ENCODE results near the gene CLIP4. TPM values are rescaled to one million over a fixed set of nuclear protein-coding genes. Genes with fewer than 3 reads are reported as not detected.

Gene CLIP4
- polyA plus RNA-seq, 1 experiment: 38.8 TPM

- POLR2A ChIA-PET: no interaction called here
- no peak for TF ChIP-seq CTCF (IDR thresholded peaks at IDR 0.05; ENCODE audit: insufficient read depth, low read depth, low read length)
- Histone ChIP-seq H3K27me3 (ENCODE audit: control insufficient read depth, insufficient read depth, low read length) (no peaks in the 10 kb centered on the region), H3K36me3 (ENCODE audit: control insufficient read depth, insufficient read depth, low read length) (peaks cover 14% of the 10 kb centered on the region), H3K4me3 (ENCODE audit: low read depth, low read length) (no peak overlapping the region)
- CTCF ChIA-PET: no interaction called here
- DNase-seq (ENCODE audit: low read depth): no peak
Measured at GRCh38 chr2:29143657-29144056, 28.4 kb downstream of the CLIP4 start.

GRCh38 chr2:29146197-29146596, 31.0 kb downstream of the CLIP4 start:
- POLR2A ChIA-PET: no interaction called here

GRCh38 chr2:29147963-29148362, 32.7 kb downstream of the CLIP4 start:
- TF ChIP-seq CTCF (IDR thresholded peaks at IDR 0.05; ENCODE audit: insufficient read depth, low read depth, low read length): no peak
- ChIA-PET CTCF (interaction anchor here (2.0 kb wide), 1 partner anchor 189 kb away, joined by 7 read pairs; no protein-coding TSS in a partner anchor), POLR2A (no interaction called here)
- no peak for DNase-seq (ENCODE audit: low read depth)
- H3K4me3 ChIP-seq (ENCODE audit: low read depth, low read length): no peak overlapping the region
- peaks cover 13% of the 10 kb centered on the region for H3K36me3 ChIP-seq (ENCODE audit: control insufficient read depth, insufficient read depth, low read length)
- no peaks in the 10 kb centered on the region for H3K27me3 ChIP-seq (ENCODE audit: control insufficient read depth, insufficient read depth, low read length)

More at GRCh38 chr2:29146197-29146596, 31.0 kb downstream of the CLIP4 start:
- Histone ChIP-seq H3K27me3 (ENCODE audit: control insufficient read depth, insufficient read depth, low read length) (no peaks in the 10 kb centered on the region), H3K36me3 (ENCODE audit: control insufficient read depth, insufficient read depth, low read length) (peaks cover 14% of the 10 kb centered on the region), H3K4me3 (ENCODE audit: low read depth, low read length) (no peak overlapping the region)
- no peak for TF ChIP-seq CTCF (IDR thresholded peaks at IDR 0.05; ENCODE audit: insufficient read depth, low read depth, low read length)
- CTCF ChIA-PET: no interaction called here
- no peak for DNase-seq (ENCODE audit: low read depth)

GRCh38 chr2:29154610-29155009, 39.4 kb downstream of the CLIP4 start:
- Histone ChIP-seq H3K36me3 (ENCODE audit: control insufficient read depth, insufficient read depth, low read length) (peaks cover 19% of the 10 kb centered on the region), H3K27me3 (ENCODE audit: control insufficient read depth, insufficient read depth, low read length) (no peaks in the 10 kb centered on the region), H3K4me3 (ENCODE audit: low read depth, low read length) (no peak overlapping the region)
- POLR2A ChIA-PET: no interaction called here
- CTCF ChIA-PET: no interaction called here
- DNase-seq (ENCODE audit: low read depth): no peak
- no peak for TF ChIP-seq CTCF (IDR thresholded peaks at IDR 0.05; ENCODE audit: insufficient read depth, low read depth, low read length)

GRCh38 chr2:29155578-29155977, 40.4 kb downstream of the CLIP4 start:
- TF ChIP-seq CTCF (IDR thresholded peaks at IDR 0.05; ENCODE audit: insufficient read depth, low read depth, low read length): no peak
- peaks cover 19% of the 10 kb centered on the region for H3K36me3 ChIP-seq (ENCODE audit: control insufficient read depth, insufficient read depth, low read length)

More at GRCh38 chr2:29155578-29155977, 40.4 kb downstream of the CLIP4 start:
- DNase-seq (ENCODE audit: low read depth): no peak
- POLR2A ChIA-PET: no interaction called here
- H3K4me3 ChIP-seq (ENCODE audit: low read depth, low read length): no peak overlapping the region
- H3K27me3 ChIP-seq (ENCODE audit: control insufficient read depth, insufficient read depth, low read length): no peaks in the 10 kb centered on the region
- CTCF ChIA-PET: interaction anchor here (1.0 kb wide), 1 partner anchor 25 kb away, joined by 4 read pairs; no protein-coding TSS in a partner anchor
